IPS-15b (cell line): Measurements from ENCODE around the gene EML1.

ENCODE experiments used
- H3K27me3 ChIP-seq: one replicate; pipeline ENCODE4 v1.6.1; 2013; ENCODE audit warnings: low read length; ENCODE audit not compliant: control insufficient read depth, insufficient read depth
- H3K36me3 ChIP-seq: one replicate; pipeline ENCODE4 v1.6.1; 2013; ENCODE audit warnings: low read length; ENCODE audit not compliant: control insufficient read depth, insufficient read depth
- H3K4me1 ChIP-seq: one replicate; pipeline ENCODE4 v1.6.1; 2013; ENCODE audit warnings: mild to moderate bottlenecking, low read length; ENCODE audit not compliant: control insufficient read depth, insufficient read depth
- H3K4me3 ChIP-seq: one replicate; pipeline ENCODE4 v1.5.1; 2013; ENCODE audit warnings: low read depth, low read length
- H3K9ac ChIP-seq: one replicate; pipeline ENCODE4 v1.6.1; 2013; ENCODE audit warnings: low read depth, mild to moderate bottlenecking, low read length
- H3K9me3 ChIP-seq: one replicate; pipeline ENCODE4 v1.6.1; 2013; ENCODE audit warnings: mild to moderate bottlenecking, low read length; ENCODE audit not compliant: control insufficient read depth, insufficient read depth

EML1 gene

DNA sequence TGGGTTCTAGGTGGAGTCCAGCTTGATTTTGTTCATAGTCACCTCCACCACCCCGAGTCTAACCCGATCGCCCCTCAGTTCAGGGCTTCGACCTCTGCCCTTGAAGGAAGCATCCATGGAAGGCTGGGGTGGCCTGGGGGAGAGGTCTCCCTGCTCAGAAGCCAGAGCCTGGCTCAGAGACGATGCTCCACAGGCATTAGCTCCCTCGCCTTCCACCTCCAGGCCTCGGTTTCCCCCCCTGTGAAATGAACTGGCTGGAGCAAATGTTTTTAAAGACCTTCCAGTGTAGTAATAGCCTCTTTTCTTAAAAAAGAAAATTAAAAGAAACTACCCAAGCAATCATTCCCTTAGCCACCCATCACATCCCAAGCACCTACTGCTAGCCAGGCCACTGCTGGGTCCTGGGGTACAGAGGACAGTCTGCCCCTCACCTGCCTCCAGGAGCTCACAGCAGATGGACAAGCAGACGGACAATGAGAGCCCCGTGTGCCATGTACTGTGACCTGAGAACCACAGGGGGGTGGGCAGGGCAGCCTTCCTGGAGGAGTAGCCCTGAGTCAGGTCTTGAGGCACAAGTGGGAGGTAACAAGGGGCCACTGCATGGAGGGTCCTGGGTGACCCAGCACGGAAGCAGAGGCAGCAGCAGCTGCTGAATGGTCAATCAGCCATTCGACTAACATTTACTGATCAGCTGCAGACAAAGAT is 42.3 kb upstream of the EML1 start:
- H3K27me3 ChIP-seq: no peaks in the 10 kb centered on the region
- no peak overlapping the region for H3K9ac ChIP-seq
- H3K4me1 ChIP-seq: peaks cover 4% of the 10 kb centered on the region
- H3K36me3 ChIP-seq: no peaks in the 10 kb centered on the region
- H3K9me3 ChIP-seq: no peaks in the 10 kb centered on the region
- H3K4me3 ChIP-seq: no peak overlapping the region

DNA sequence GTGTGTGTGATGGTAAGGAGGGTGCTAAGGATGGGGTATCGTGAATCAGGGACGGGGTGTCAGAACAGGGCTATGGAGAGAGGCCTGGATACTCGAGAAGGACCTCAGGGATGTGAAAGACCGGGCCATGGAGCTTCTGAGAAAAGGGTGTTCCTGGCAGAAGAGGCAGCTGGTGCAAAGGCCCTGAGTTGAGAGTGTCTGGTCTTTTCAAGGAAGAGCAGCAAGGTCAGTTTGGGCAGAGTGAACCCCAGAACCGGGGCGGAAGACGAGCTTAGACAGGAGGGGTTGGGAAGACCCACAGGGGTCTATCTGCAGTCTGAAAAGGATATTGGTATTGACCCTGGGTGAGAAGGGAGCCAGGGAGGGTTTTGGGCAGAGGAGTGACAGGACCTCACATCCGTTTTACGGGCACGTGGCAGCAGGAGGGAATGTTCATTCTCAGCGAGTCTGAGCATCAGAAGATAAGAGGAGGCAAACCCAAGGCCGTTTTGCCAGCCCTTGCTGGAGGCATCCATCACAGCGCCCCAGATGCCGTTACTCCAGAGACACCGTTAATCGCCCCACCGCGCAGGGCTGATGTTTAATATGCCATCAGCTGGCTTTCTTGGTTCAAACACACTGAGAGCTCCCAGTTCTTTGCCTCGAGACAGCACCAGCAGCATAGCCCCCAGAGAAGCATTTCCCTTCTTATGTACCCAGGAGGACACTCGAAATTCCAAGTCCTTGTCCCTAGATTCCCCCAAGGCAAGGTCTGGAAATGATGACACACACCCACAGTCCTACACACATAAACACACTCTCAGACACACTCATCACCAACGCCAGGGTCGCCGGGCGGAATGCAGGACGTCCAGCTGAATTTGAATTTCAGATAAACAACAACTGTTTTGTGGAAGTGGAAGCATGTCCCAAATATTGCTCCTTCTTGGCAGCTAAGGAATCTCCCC is 41.4 kb upstream of the EML1 start:
- Histone ChIP-seq H3K4me3 (no peak overlapping the region), H3K27me3 (no peaks in the 10 kb centered on the region), H3K9ac (no peak overlapping the region), H3K4me1 (peaks cover 4% of the 10 kb centered on the region), H3K36me3 (no peaks in the 10 kb centered on the region), H3K9me3 (no peaks in the 10 kb centered on the region)

DNA sequence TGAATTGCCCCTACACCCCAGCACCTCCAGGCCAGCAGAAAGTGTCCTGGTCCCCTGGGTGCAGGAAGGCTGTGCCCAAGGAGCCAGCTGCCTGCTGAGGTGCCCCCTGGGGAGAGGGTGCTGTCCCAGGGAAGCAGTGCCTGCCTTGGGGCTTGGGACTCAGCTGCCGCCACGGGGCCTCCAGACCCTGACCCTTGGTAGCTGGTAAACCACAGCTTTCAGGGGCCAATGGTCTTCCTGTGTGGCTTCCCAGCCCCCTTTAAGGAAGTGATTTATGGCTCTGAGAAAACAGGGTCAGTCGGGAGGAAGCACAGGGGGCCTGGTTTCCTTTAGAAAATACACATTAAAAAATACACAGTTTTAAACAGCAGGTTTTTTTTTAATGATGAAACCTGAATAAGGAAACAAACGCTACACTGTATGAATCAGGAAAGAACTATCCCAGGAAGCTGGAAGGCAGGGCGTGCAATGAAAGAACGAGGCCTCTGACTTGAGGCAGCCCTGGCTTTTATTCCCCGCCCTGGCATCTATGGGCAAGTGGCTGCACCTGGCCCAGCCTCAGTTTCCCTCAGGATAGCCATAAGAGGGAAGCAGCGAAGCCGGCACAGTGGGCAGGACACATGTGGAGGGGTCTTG is 40.6 kb upstream of the EML1 start:
- Histone ChIP-seq H3K27me3 (no peaks in the 10 kb centered on the region), H3K9me3 (no peaks in the 10 kb centered on the region), H3K4me3 (no peak overlapping the region), H3K36me3 (no peaks in the 10 kb centered on the region), H3K4me1 (peaks cover 4% of the 10 kb centered on the region), H3K9ac (no peak overlapping the region)

- no peaks in the 10 kb centered on the region for H3K9me3 ChIP-seq
- no peak overlapping the region for H3K9ac ChIP-seq
- peaks cover 8% of the 10 kb centered on the region for H3K4me1 ChIP-seq
- no peaks in the 10 kb centered on the region for H3K27me3 ChIP-seq
- no peaks in the 10 kb centered on the region for H3K36me3 ChIP-seq
- H3K4me3 ChIP-seq: no peak overlapping the region
Measured at GRCh38 chr14:99753225-99754140, 39.7 kb upstream of the EML1 start.

GRCh38 chr14:99754141-99755067 is 38.8 kb upstream of the EML1 start:
- Histone ChIP-seq H3K4me1 (peaks cover 12% of the 10 kb centered on the region), H3K9ac (no peak overlapping the region), H3K27me3 (no peaks in the 10 kb centered on the region), H3K9me3 (no peaks in the 10 kb centered on the region), H3K4me3 (no peak overlapping the region), H3K36me3 (no peaks in the 10 kb centered on the region)

- Histone ChIP-seq H3K36me3 (no peaks in the 10 kb centered on the region), H3K27me3 (no peaks in the 10 kb centered on the region), H3K9me3 (no peaks in the 10 kb centered on the region), H3K4me1 (peaks cover 12% of the 10 kb centered on the region), H3K4me3 (no peak overlapping the region), H3K9ac (no peak overlapping the region)
Measured at GRCh38 chr14:99755068-99755405, 38.2 kb upstream of the EML1 start.

GRCh38 chr14:99755629-99756603 is 37.3 kb upstream of the EML1 start:
- Histone ChIP-seq H3K36me3 (no peaks in the 10 kb centered on the region), H3K27me3 (no peaks in the 10 kb centered on the region), H3K9me3 (no peaks in the 10 kb centered on the region), H3K4me3 (no peak overlapping the region), H3K4me1 (peaks cover 12% of the 10 kb centered on the region), H3K9ac (no peak overlapping the region)

- Histone ChIP-seq H3K27me3 (no peaks in the 10 kb centered on the region), H3K4me1 (peaks cover 12% of the 10 kb centered on the region), H3K9me3 (no peaks in the 10 kb centered on the region), H3K36me3 (no peaks in the 10 kb centered on the region), H3K9ac (no peak overlapping the region), H3K4me3 (no peak overlapping the region)
Measured at GRCh38 chr14:99756796-99757195, 36.4 kb upstream of the EML1 start.

- Histone ChIP-seq H3K4me3 (no peak overlapping the region), H3K9ac (no peak overlapping the region), H3K4me1 (peaks cover 12% of the 10 kb centered on the region), H3K27me3 (no peaks in the 10 kb centered on the region), H3K36me3 (no peaks in the 10 kb centered on the region), H3K9me3 (no peaks in the 10 kb centered on the region)
Measured at GRCh38 chr14:99757331-99758070, 35.7 kb upstream of the EML1 start.
